Natural killer cell (primary cell): Measurements from ENCODE around the gene XKR3. TPM values are rescaled to one million over a fixed set of nuclear protein-coding genes. Genes with fewer than 3 reads are reported as not detected.
"Not testable (repeated sequence)": the region's sequence is repeated elsewhere in the genome, so short reads cannot be mapped to it uniquely, and the experiment has no call there.

Experiments
- ATAC-seq, 3 donors: fragments of 150-1000 bp in 2 of 3; fragments of 200-7000 bp in 1 of 3; cut with Tn5 transposase; 1 replicate in 1 of 3; 2 replicates in 2 of 3; pipeline ENCODE4 v1.10.0; 2021; ENCODE audit warnings: mild to moderate bottlenecking in 2 of 3, moderate library complexity in 2 of 3
- DNase-seq, 2 donors: peaks; one replicate each; pipeline versions ENCODE4 v3.0.0 to v3.0.0-alpha.2; 2013 to 2021; ENCODE audit warnings: mixed read lengths in 1 of 2
- H3K27ac ChIP-seq: one replicate; pipeline ENCODE4 v1.5.1; 2013; ENCODE audit warnings: mild to moderate bottlenecking, low read length
- H3K27me3 ChIP-seq: one replicate; pipeline ENCODE4 v1.6.1; 2013; ENCODE audit warnings: low read length; ENCODE audit not compliant: control insufficient read depth, insufficient read depth
- H3K36me3 ChIP-seq: one replicate; pipeline ENCODE4 v1.6.1; 2013; ENCODE audit warnings: low read length; ENCODE audit not compliant: control insufficient read depth, insufficient read depth
- H3K4me1 ChIP-seq: one replicate; pipeline ENCODE4 v1.6.1; 2013; ENCODE audit warnings: low read length; ENCODE audit not compliant: control insufficient read depth, insufficient read depth
- H3K4me3 ChIP-seq: one replicate; pipeline ENCODE4 v1.5.1; 2013; ENCODE audit warnings: low read length
- H3K9me3 ChIP-seq: one replicate; pipeline ENCODE4 v1.6.1; 2013; ENCODE audit warnings: low read length; ENCODE audit not compliant: control insufficient read depth, insufficient read depth
- H3K27ac Mint-ChIP-seq, 2 donors: one replicate each; pipeline ENCODE4 v1.8.0; 2022; ENCODE audit warnings: mild to moderate bottlenecking in 2 of 2, mixed read lengths in 2 of 2, moderate library complexity in 1 of 2
- H3K27me3 Mint-ChIP-seq, 2 donors: one replicate each; pipeline ENCODE4 v1.8.0; 2022; ENCODE audit warnings: low read depth in 2 of 2, mixed read lengths in 2 of 2
- H3K36me3 Mint-ChIP-seq: one replicate; pipeline ENCODE4 v1.8.0; 2022; ENCODE audit warnings: mixed read lengths
- H3K4me1 Mint-ChIP-seq, 2 donors: one replicate each; pipeline ENCODE4 v1.8.0; 2022; ENCODE audit warnings: mixed read lengths in 2 of 2
- H3K4me3 Mint-ChIP-seq: one replicate; pipeline ENCODE4 v1.8.0; 2022; ENCODE audit warnings: mild to moderate bottlenecking, moderate library complexity, mixed read lengths
- H3K9me3 Mint-ChIP-seq, 2 donors: one replicate each; pipeline ENCODE4 v1.8.0; 2022; ENCODE audit warnings: mixed read lengths in 2 of 2
- WGBS: methylation state at CpG from one replicate; pipeline ENCODE4 v1.1.7; 2013; ENCODE audit warnings: missing lambda C conversion rate; ENCODE audit not compliant: insufficient coverage; 5-methylcytosine and 5-hydroxymethylcytosine counted together
- intact Hi-C: fragments of 100-400 bp; cut with micrococcal nuclease; formaldehyde crosslinking; loops from one replicate; pipeline ENCODE4 v1.14.2; 2022
- total RNA-seq, 4 donors: library from RNA; stranded (reverse); fragments of 120-200 nt in 1 of 4; gene quantifications; one replicate each; pipeline versions ENCODE4 v1.2.3 to v1.2.4, GENCODE V29; 2013 to 2022

Gene XKR3
- total RNA-seq, 3 donors from 2014 or later (not counting 1 experiment from before 2014, with no cell fraction given) = not detected

DNA sequence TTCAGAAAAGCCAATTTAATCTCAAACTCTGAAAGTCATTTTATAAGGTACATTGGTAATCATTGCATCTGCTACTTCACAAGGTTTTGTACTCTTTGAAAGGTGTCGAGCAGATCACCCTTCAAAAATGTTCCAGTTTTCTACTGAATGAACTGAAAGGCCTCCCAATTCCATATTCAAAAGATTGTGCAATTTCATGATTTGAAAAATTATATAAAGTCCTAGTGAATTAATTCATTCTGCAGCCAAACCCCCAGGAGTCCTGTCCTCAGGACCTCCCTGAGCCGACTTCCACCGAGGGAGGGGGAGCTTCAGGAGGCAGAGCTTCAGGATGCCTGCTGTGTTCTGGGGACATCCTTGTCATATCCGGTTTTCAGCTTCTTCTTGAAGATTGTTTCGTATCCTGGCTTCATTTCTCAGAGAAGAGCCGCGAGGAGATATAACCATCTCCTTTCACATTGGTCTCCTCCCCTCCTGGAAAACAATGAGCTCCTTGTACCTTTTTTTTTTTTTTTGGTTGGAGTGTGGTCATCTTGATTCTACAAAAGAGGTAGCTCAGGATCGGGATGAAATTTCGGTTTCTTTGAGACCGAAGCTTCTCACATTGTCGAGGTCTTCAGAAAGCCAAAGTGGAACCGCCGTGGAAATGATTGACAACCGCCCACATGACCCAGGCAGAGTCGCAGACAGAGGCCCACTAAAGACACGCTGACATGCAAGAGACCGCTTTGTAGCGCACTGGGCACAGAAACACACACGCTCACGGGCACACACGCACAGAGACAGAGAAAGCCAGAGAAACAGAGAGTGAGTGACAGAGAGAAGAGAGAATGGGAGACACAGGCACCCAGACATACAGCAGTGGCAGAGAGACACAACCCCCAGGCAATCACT is 77.7 kb downstream of the XKR3 start:
- H3K27me3 Mint-ChIP-seq, H3K4me3 Mint-ChIP-seq, intact Hi-C loops, H3K27me3 ChIP-seq, H3K4me1 ChIP-seq, H3K9me3 ChIP-seq, H3K27ac Mint-ChIP-seq, H3K9me3 Mint-ChIP-seq, H3K36me3 ChIP-seq, DNase-seq, H3K27ac ChIP-seq, H3K36me3 Mint-ChIP-seq, H3K4me3 ChIP-seq, H3K4me1 Mint-ChIP-seq, ATAC-seq: not testable (repeated sequence)
- 96% methylated on average over 21 of the region's 21 CpGs for WGBS

DNA sequence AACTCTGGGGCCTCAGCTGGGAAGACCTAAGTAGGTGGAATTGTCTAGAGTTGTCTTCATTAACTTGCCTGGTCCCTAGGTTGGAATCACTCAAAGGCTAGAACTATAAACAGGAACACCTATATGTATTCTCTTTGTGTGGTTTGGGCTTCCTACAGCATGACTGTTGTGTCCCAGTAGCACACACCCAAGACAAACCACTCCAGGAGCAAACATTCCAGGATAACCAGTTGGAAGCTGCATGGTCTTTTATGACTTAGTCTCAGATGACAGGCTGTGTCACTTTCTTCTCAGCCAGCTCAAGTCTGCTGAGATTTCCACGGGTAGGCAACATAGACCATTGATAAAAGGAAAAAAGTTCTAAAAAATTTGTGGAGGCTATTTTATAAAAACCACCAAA is 90.9 kb downstream of the XKR3 start:
- H3K4me1 ChIP-seq, H3K27ac Mint-ChIP-seq, H3K4me3 ChIP-seq, H3K27me3 Mint-ChIP-seq, H3K36me3 Mint-ChIP-seq, H3K9me3 ChIP-seq, H3K27ac ChIP-seq, H3K9me3 Mint-ChIP-seq, ATAC-seq, H3K4me1 Mint-ChIP-seq, H3K4me3 Mint-ChIP-seq, H3K27me3 ChIP-seq, DNase-seq, H3K36me3 ChIP-seq, intact Hi-C loops: not testable (repeated sequence)
- no CpG with 5 or more reads among the region's 1 CpG for WGBS

Other genes with a start within 250 kb of the XKR3 start
- gene CCT8L2, start 232.6 kb downstream of the XKR3 start, total RNA-seq = not detected
- 1 to 10 TPM in 2 of 3 donors, under 1 TPM in 1; 0.57 to 4.6 (median 2.7) TPM for gene GAB4, start 182.8 kb upstream of the XKR3 start, total RNA-seq